Upper lobe of left lung (tissue), 6 donors: ENCODE data around the gene AMER2. TPM values are rescaled to one million over a fixed set of nuclear protein-coding genes. Genes with fewer than 3 reads are reported as not detected.

Experiments
- ATAC-seq, 2 donors: fragments of 200-7000 bp; cut with Tn5 transposase; one replicate each; pipeline ENCODE4 v1.9.1; 2022; ENCODE audit warnings: mild to moderate bottlenecking in 2 of 2, moderate library complexity in 2 of 2; ENCODE audit not compliant: low FRiP score in 2 of 2
- DNase-seq, 2 donors: peaks; one replicate each; pipeline ENCODE4 v3.0.0-alpha.2; 2019 to 2020
- H3K27ac ChIP-seq, 4 donors: fragments of 200-600 bp; sonication (generic); one replicate each; pipeline ENCODE4 v1.5.1; 2016 to 2019
- H3K27me3 ChIP-seq, 4 donors: fragments of 200-600 bp; sonication (generic); one replicate each; pipeline ENCODE4 v1.5.1; 2017 to 2019
- H3K36me3 ChIP-seq, 4 donors: fragments of 200-600 bp; sonication (generic); one replicate each; pipeline ENCODE4 v1.5.1; 2016 to 2019
- H3K4me1 ChIP-seq, 4 donors: fragments of 200-600 bp; sonication (generic); one replicate each; pipeline ENCODE4 v1.5.1; 2018 to 2019
- H3K4me3 ChIP-seq, 4 donors: fragments of 200-600 bp; sonication (generic); one replicate each; pipeline ENCODE4 v1.5.1; 2017 to 2019; ENCODE audit warnings: mild to moderate bottlenecking in 2 of 4, moderate library complexity in 1 of 4
- H3K9me3 ChIP-seq, 4 donors: fragments of 200-600 bp; sonication (generic); one replicate each; pipeline ENCODE4 v1.5.1; 2018 to 2019
- EP300 ChIP-seq, 4 donors: sonication (generic); formaldehyde crosslinking; IDR thresholded peaks; one replicate each; pipeline ENCODE4 v1.5.1; 2017; ENCODE audit warnings: antibody characterized with exemption in 4 of 4, control low read depth in 2 of 4
- POLR2A ChIP-seq, 4 donors: fragments of 450-650 bp; IDR thresholded peaks; one replicate each; pipeline ENCODE4 v1.5.1; 2016 to 2017; ENCODE audit warnings: antibody characterized with exemption in 4 of 4, mild to moderate bottlenecking in 2 of 4
- POLR2AphosphoS5 ChIP-seq, 2 donors: sonication (generic); formaldehyde crosslinking; IDR thresholded peaks; one replicate each; pipeline ENCODE4 v1.5.1; 2017; ENCODE audit warnings: antibody characterized with exemption in 2 of 2
- WGBS, 2 donors: methylation state at CpG; one replicate each; pipeline ENCODE4 v1.1.5; 2017 to 2018; 5-methylcytosine and 5-hydroxymethylcytosine counted together
- total RNA-seq, 6 donors: library from RNA; depleted of rRNA in 4 of 6; stranded (reverse); fragments of >200 nt in 4 of 6; gene quantifications; one replicate each; pipeline versions ENCODE4 v1.1.0 to v1.2.1, GENCODE V29; 2016 to 2021
- TF ChIP-seq, protein P1 (sequence below), 6 experiments: fragments of 450-650 bp in 4 of 6; fragments of 200-600 bp in 2 of 6; sonication (generic) in 2 of 6; IDR thresholded peaks; one replicate each; pipeline ENCODE4 v1.5.1; 2016 to 2019; ENCODE audit warnings: antibody characterized with exemption in 6 of 6
- donor health status: DM: no; HTN: no; CAD: no; lungs with moderate emphysema.
- donor health status: DM: no; HTN: yes; CAD: no; lungs with severe emphysema.

The AMER2 gene
- total RNA-seq, 6 donors from 2014 or later, result 0.22 to 0.30 TPM; not detected in 4

GRCh38 chr13:25143706-25144105 is 28.4 kb downstream of the AMER2 start:
- ATAC-seq, result no peak
- WGBS, 2 donors, result 84 to 89% methylated on average over 7 of the region's 7 CpGs
- H3K27me3 ChIP-seq, result no peaks in the 10 kb centered on the region
- no peaks in the 10 kb centered on the region for H3K4me1 ChIP-seq
- TF ChIP-seq POLR2A (IDR thresholded peaks at IDR 0.05), result no peak
- TF ChIP-seq EP300 (IDR thresholded peaks at IDR 0.05), result no peak
- TF ChIP-seq POLR2AphosphoS5 (IDR thresholded peaks at IDR 0.05), result no peak
- TF ChIP-seq, protein P1, sequence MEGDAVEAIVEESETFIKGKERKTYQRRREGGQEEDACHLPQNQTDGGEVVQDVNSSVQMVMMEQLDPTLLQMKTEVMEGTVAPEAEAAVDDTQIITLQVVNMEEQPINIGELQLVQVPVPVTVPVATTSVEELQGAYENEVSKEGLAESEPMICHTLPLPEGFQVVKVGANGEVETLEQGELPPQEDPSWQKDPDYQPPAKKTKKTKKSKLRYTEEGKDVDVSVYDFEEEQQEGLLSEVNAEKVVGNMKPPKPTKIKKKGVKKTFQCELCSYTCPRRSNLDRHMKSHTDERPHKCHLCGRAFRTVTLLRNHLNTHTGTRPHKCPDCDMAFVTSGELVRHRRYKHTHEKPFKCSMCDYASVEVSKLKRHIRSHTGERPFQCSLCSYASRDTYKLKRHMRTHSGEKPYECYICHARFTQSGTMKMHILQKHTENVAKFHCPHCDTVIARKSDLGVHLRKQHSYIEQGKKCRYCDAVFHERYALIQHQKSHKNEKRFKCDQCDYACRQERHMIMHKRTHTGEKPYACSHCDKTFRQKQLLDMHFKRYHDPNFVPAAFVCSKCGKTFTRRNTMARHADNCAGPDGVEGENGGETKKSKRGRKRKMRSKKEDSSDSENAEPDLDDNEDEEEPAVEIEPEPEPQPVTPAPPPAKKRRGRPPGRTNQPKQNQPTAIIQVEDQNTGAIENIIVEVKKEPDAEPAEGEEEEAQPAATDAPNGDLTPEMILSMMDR (IDR thresholded peaks at IDR 0.05), result no peak
- no peak for DNase-seq
- no peak overlapping the region for H3K4me3 ChIP-seq
- H3K9me3 ChIP-seq, result no peaks in the 10 kb centered on the region
- H3K36me3 ChIP-seq, result no peaks in the 10 kb centered on the region
- H3K27ac ChIP-seq, result no peak overlapping the region

GRCh38 chr13:25141042-25141441 is 31.0 kb downstream of the AMER2 start:
- DNase-seq, result no peak
- no peaks in the 10 kb centered on the region for H3K4me1 ChIP-seq
- 67 to 72% methylated on average over 3 to 5 of the region's 5 CpGs for WGBS, 2 donors
- ATAC-seq, result no peak
- H3K27ac ChIP-seq, result no peak overlapping the region
- H3K9me3 ChIP-seq, result no peaks in the 10 kb centered on the region
- no peak for TF ChIP-seq EP300 (IDR thresholded peaks at IDR 0.05)
- TF ChIP-seq, protein P1 (IDR thresholded peaks at IDR 0.05), result no peak
- no peak for TF ChIP-seq POLR2AphosphoS5 (IDR thresholded peaks at IDR 0.05)
- no peak for TF ChIP-seq POLR2A (IDR thresholded peaks at IDR 0.05)
- no peaks in the 10 kb centered on the region for H3K36me3 ChIP-seq
- no peak overlapping the region for H3K4me3 ChIP-seq
- H3K27me3 ChIP-seq, result no peaks in the 10 kb centered on the region

- Histone ChIP-seq H3K27me3 (no peaks in the 10 kb centered on the region), H3K4me1 (no peaks in the 10 kb centered on the region), H3K4me3 (no peak overlapping the region), H3K36me3 (no peaks in the 10 kb centered on the region), H3K9me3 (peaks cover 0 to 5% (median 0%) of the 10 kb centered on the region in 4 donors), H3K27ac (no peak overlapping the region)
- TF ChIP-seq EP300 (IDR thresholded peaks at IDR 0.05) (no peak), POLR2AphosphoS5 (IDR thresholded peaks at IDR 0.05) (no peak), POLR2A (IDR thresholded peaks at IDR 0.05) (no peak)
- TF ChIP-seq, protein P1 (IDR thresholded peaks at IDR 0.05), result no peak
- no peak for DNase-seq
- 63 to 72% methylated on average over 3 of the region's 3 CpGs for WGBS, 2 donors
- no peak for ATAC-seq
These were observed 34.3 kb downstream of the AMER2 start for GRCh38 chr13:25137788-25138115.

GRCh38 chr13:25136880-25137787 is 35.0 kb downstream of the AMER2 start:
- H3K9me3 ChIP-seq, result peaks cover 0 to 5% (median 0%) of the 10 kb centered on the region in 4 donors
- no peaks in the 10 kb centered on the region for H3K36me3 ChIP-seq
- no peaks in the 10 kb centered on the region for H3K27me3 ChIP-seq
- DNase-seq (no peak), ATAC-seq (no peak)
- no peak overlapping the region for H3K27ac ChIP-seq
- TF ChIP-seq EP300 (IDR thresholded peaks at IDR 0.05) (no peak), POLR2A (IDR thresholded peaks at IDR 0.05) (no peak), POLR2AphosphoS5 (IDR thresholded peaks at IDR 0.05) (no peak)
- TF ChIP-seq, protein P1 (IDR thresholded peaks at IDR 0.05), result no peak
- 26 to 31% methylated on average over 15 of the region's 15 CpGs for WGBS, 2 donors
- no peaks in the 10 kb centered on the region for H3K4me1 ChIP-seq
- H3K4me3 ChIP-seq, result no peak overlapping the region

DNA sequence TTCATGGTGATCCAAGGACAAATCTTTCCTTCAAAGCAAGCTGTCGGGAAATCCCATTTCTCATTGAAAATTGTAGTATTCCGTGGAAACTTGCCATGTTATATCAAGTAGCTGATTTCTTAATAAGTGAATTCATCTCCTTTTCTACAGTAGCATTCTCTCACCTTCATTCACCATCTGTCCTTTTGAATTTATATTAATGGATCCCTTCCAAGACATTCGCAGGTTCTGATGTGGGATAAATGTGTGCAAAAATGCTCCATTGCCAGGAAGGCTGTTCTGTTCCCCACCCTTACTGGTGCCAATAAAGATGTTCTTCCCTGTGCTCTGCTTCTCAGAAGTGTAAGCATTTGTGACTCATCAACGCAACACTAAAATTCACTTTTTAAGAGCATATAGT is 36.2 kb downstream of the AMER2 start:
- Histone ChIP-seq H3K27me3 (no peaks in the 10 kb centered on the region), H3K4me1 (no peaks in the 10 kb centered on the region), H3K9me3 (peaks cover 0 to 5% (median 0%) of the 10 kb centered on the region in 4 donors), H3K4me3 (no peak overlapping the region), H3K27ac (no peak overlapping the region), H3K36me3 (no peaks in the 10 kb centered on the region)
- WGBS, 2 donors, result 85 to 86% methylated on average over 4 of the region's 4 CpGs
- no peak for ATAC-seq
- no peak for TF ChIP-seq EP300 (IDR thresholded peaks at IDR 0.05)
- no peak for TF ChIP-seq POLR2A (IDR thresholded peaks at IDR 0.05)
- TF ChIP-seq, protein P1 (IDR thresholded peaks at IDR 0.05), result no peak
- no peak for TF ChIP-seq POLR2AphosphoS5 (IDR thresholded peaks at IDR 0.05)
- DNase-seq, result no peak
